Measurements from ENCODE around the gene KIAA0232.

DNA sequence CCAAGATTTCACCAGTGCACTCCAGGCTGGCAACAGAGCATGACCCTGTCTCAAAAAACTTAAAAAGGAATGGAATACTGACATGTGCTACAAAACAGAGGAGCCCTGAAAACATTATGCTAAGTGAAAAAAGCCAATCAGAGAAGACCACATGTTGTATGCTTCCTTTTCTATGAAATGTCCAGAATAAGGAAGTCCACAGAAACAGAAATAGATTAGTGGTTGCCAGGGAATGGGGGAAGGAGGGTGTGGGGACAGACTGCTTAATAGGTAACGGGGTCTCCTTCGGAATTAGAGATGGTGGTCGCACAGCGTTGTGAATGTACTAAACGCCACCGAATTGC is 30.1 kb upstream of the KIAA0232 start:
- TF ChIP-seq, protein P1, sequence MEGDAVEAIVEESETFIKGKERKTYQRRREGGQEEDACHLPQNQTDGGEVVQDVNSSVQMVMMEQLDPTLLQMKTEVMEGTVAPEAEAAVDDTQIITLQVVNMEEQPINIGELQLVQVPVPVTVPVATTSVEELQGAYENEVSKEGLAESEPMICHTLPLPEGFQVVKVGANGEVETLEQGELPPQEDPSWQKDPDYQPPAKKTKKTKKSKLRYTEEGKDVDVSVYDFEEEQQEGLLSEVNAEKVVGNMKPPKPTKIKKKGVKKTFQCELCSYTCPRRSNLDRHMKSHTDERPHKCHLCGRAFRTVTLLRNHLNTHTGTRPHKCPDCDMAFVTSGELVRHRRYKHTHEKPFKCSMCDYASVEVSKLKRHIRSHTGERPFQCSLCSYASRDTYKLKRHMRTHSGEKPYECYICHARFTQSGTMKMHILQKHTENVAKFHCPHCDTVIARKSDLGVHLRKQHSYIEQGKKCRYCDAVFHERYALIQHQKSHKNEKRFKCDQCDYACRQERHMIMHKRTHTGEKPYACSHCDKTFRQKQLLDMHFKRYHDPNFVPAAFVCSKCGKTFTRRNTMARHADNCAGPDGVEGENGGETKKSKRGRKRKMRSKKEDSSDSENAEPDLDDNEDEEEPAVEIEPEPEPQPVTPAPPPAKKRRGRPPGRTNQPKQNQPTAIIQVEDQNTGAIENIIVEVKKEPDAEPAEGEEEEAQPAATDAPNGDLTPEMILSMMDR (IDR thresholded peaks at IDR 0.05; ENCODE audit: borderline replicate concordance, extremely low read depth, low read length, poor library complexity, severe bottlenecking), result no peak
- TF ChIP-seq EZH2 (IDR thresholded peaks at IDR 0.05; ENCODE audit: borderline replicate concordance, low read depth, low read length, severe bottlenecking), result no peak
